Stimulated activated CD8-positive, alpha-beta memory T cell treated with anti-CD3 and anti-CD28 coated beads, Interleukin-15, amount 100 ng/mL, for 24 hours (primary cell): Measurements from ENCODE around the gene KIAA1958.

Experiments used
- DNase-seq: peaks from one replicate; pipeline ENCODE4 v3.0.0-alpha.2; 2020; ENCODE audit warnings: low read depth

KIAA1958 gene

DNA sequence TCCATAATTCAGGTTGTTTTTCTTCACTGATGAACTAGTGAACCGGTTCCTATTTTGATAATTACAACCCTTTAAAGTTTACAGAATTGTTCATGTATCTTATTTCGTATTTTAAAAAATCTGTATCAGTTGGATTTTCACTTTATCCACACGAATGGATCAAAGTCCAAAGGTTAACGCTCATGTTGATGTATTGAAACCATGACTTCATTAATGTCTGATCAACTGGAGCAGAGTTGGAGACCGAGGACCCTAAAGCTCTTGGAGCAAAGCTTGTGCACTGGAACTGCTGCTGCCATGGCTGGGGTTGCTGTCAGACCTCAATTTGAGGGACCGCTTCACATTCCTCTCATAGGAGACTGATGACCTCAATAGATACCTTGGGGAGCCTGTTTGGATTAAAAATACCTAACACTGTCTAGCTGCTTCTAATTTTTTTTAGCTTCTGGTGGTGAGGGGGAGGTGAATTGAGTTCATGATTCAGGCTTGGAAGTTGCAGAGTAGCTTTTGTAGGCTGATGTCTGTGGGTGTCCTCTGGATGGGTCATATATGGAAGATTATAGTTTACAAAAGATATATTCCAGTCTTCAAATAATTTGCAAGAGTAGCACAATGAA, 45.1 kb downstream of the KIAA1958 start:
- DNase-seq, result no peak

- no peak for DNase-seq
Measured at GRCh38 chr9:112532427-112532826, 45.8 kb downstream of the KIAA1958 start.

- DNase-seq, result no peak
Measured at GRCh38 chr9:112533660-112534059, 47.0 kb downstream of the KIAA1958 start.

DNA sequence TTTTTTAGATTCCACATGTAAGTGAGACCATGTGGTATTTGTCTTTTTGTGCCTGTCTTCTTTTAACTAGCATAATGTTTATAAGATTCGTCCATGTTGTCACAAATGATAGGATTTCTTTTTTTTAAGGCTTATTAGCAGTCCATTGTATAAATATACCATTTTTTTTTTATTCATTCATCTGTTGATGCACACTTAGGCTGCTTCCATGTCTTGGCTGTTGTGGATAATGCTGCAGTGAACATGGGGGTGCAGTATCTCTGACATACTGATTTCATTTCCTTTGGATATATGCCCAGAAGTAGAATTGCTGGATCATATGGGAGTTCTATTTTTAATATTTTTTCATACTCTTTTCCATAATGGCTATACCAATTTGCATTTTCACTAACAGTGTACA, 48.7 kb downstream of the KIAA1958 start:
- DNase-seq, result no peak

- DNase-seq, result no peak
Measured at GRCh38 chr9:112535811-112536210, 49.2 kb downstream of the KIAA1958 start.

DNA sequence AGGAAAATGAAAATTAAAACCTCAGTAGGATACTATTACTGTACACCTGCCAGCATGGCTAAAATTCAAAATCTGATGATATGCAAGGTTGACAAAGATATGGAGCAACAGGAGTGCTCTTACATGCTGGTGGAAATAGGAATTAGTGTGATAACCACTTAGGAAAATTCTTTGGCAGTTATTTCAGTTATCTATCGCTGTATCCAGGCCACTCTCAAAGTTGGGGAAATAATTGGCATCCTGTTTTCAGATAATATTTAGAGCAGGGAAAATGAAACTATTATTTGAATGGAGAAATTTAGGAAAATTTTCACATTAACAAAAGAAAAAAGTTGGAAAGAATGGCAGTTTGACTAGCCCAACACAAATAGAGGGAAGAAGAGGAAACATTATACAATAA, 50.9 kb downstream of the KIAA1958 start:
- no peak for DNase-seq

GRCh38 chr9:112540800-112541199, 54.2 kb downstream of the KIAA1958 start:
- no peak for DNase-seq

GRCh38 chr9:112541685-112542084, 55.1 kb downstream of the KIAA1958 start:
- no peak for DNase-seq

DNA sequence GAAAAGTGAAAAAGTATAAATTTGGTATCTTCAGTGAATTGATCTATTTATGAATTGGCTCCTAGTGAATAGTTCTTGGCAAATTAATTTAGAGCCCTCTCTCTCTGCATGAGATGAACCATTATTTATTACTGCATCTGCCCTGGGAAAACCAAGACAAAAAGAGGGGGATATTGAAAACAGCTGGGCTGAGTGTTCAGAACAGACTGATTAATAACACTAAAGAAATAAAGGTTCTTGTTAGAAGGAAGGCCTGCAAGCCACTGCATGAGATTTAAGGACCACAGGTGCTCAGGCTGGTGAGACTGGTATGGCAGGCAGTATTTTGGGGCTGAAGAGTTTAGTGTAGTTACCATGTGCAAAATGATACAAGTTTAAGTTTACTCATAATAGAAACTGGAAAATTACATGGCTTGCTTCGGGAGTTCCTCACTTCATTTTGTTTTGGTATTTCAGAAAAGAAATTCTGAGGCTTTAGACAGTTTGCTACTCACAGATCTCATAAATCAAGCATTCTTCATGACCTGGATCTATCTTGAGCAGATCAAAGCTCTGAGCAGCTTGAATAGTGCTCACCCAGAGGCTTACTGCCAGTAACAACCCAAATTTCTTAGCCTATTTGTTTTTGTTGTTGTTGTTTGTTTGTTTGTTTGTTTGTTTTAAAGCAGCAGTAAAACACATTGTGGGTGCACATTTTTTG, 56.1 kb downstream of the KIAA1958 start:
- no peak for DNase-seq

- DNase-seq, result no peak
Measured at GRCh38 chr9:112544477-112544876, 57.9 kb downstream of the KIAA1958 start.

- no peak for DNase-seq
Measured at GRCh38 chr9:112545237-112545636, 58.6 kb downstream of the KIAA1958 start.

DNA sequence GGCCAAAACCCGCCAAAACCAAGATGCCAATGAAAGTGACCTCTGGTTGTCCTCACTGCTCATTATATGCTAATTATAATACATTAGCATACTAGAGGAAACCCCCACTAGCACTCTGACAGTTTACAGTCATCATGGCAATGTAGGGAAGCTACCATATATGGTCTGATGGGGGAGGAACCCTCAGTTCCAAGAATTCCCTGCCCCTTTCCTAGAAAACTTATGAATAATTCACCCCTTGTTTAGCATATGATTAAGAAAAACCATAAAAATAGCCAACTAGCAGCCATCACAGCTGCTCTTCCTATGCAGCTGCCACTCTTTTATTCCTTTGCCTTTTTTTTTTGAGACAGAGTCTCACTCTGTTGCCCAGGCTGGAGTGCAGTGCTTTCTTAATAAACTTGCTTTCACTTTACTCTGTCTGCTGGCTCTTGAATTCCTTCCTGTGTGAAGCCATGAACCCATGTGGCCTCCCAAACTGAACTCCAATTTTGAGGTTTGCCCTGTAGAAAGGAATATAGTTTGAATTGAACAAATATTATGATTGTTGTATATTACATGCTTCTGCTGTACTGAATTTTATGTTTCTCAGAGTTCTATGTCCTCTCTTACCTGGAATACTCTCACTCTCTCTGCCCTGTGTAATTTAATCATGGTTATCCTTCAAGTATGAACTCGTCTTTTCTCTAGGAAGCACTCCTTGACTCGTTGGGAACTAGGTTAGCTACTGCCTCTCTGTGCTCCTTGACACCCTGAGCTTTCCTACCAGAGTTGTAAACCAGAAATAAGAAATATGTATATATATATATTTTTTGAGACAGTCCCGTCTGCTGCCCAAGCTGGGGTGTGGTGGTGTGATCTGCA, 59.8 kb downstream of the KIAA1958 start:
- DNase-seq, result no peak

DNA sequence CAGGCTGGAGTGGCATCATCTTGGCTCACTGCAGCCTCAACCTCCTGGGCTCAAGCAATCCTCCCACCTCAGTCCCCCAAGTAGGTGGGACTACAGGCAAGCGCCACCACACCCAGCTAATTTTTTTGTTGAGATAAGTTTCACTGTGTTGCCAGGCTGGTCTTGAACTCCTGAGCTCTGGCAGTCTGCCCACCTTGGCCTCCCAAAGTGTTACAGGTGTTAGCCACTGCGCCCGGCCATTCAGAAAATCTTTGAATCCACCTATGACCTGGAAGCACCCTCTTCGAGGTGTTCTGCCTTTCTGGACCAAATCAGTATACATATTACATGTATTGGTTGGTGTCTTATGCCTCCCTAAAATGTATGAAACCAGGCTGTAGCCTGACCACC, 61.4 kb downstream of the KIAA1958 start:
- DNase-seq, result no peak

GRCh38 chr9:112548836-112549595, 62.4 kb downstream of the KIAA1958 start:
- no peak for DNase-seq

GRCh38 chr9:112550531-112550930, 63.9 kb downstream of the KIAA1958 start:
- DNase-seq, result no peak

GRCh38 chr9:112551641-112552040, 65.0 kb downstream of the KIAA1958 start:
- no peak for DNase-seq

DNA sequence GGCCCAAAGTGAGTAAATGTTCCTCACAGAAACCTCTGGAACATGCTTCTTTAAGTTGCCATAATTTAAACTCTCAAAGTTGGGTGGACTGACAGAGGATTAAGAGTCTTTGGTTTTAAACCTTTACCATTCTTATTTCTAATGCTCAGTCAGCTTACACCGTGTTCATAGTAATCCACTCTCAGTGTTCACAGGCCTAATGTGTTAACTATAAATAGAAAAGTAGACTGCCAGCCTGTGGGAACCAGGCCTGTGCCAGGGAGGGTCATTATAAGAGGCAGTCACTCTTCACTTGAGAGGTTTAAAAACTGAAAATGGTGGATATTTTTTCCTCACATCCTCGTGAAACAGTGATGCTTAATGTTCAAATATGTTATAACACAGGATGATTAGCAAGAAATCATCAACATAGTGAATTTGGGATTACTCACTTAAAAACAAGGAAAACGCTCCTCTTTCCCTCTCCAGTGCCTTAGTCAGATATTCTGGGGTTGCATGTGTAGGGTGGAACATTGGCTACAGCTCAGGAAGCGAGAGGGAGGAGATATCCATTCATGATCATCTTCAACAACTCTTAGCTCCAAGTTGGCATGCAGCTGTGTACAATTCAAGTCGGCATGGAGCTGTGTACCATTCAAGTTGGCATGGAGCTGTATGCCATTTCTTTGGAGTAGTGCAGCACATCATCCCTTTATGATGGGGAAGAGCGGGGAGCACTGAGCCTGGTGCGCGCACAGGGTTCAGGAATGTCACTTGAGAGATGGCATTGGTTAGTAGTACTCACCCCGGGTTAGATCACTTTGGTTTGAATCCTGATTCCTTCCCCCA, 65.8 kb downstream of the KIAA1958 start:
- DNase-seq, result no peak

DNA sequence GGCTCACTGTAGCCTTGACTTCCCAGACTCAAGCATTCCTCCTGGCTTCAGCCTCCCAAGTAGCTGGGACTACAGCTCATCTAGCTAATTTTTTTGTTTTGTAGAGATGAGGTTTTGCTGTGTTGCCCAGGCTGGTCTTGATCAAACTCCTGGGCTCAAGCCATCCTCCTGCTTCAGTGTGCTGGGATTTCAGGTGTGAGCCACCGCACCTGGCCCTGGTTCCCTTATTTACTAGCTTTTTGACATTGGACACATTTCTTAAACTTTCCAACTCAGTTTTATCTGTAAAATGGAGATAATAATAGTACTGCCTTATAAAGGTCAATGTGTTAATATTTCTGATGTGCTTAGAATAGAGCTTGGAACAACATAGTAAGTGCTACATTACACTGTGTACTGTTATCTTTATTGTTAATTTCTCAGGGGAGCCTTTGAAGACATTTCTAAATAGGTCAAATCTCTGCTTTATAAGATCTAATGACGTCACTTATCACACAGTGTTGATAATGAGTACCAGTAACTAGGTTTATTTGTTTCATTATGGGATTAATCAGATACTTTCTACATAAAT, 66.7 kb downstream of the KIAA1958 start:
- no peak for DNase-seq

- no peak for DNase-seq
Measured at GRCh38 chr9:112554516-112554915, 67.9 kb downstream of the KIAA1958 start.

- DNase-seq, result no peak
Measured at GRCh38 chr9:112555101-112555643, 68.5 kb downstream of the KIAA1958 start.
